Esophagus muscularis mucosa (tissue), 4 donors: ENCODE measurements around the gene SGPP2.

Experiments
- CTCF ChIP-seq, 3 experiments: fragments of 200-600 bp in 2 of 3; fragments of 450-650 bp in 1 of 3; sonication (generic) in 2 of 3; IDR thresholded peaks; one replicate each; pipeline ENCODE4 v1.5.1; 2017 to 2019; ENCODE audit warnings: antibody characterized with exemption in 3 of 3, mild to moderate bottlenecking in 2 of 3, moderate library complexity in 1 of 3
- EP300 ChIP-seq: sonication (generic); formaldehyde crosslinking; IDR thresholded peaks from one replicate; pipeline ENCODE4 v1.6.1; 2017; ENCODE audit warnings: antibody characterized with exemption
- POLR2A ChIP-seq: fragments of 450-650 bp; IDR thresholded peaks from one replicate; pipeline ENCODE4 v1.6.1; 2017; ENCODE audit warnings: antibody characterized with exemption, moderate library complexity, mild to moderate bottlenecking, low read depth

DNA sequence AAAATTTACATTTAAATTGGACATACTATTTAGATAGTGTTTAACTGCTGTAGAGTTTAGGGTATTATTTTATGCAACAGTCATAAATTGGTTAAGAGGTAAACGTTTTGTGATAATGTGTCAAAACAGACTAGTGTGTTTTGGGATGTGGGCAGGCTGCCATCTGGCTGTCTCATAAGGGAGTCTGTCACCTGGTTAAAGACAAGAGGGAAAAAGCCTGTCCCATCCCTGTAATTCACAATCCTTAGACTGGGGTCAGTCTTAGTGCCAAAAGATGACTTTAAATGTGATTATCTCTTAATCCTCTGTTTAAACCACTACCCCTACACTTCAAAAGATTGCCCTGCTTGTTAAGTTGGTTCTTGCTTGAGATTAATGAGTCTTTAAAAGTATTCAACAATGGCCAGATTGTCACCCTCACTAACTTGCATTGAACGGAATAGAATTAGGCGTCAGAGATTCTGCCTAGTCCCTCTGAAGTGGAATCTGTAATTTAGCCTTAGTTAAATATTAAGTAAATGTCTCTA lies 59.2 kb downstream of the SGPP2 start:
- no peak for TF ChIP-seq CTCF (IDR thresholded peaks at IDR 0.05)
- no peak for TF ChIP-seq EP300
- TF ChIP-seq POLR2A: no peak
